Measurements from ENCODE around the gene FBXO24. TPM values are rescaled to one million over a fixed set of nuclear protein-coding genes. Genes with fewer than 3 reads are reported as not detected.

Gene FBXO24
- total RNA-seq, 1 experiment from 2014 or later = 0.78 TPM

GRCh38 chr7:100609958-100610357 is 23.8 kb downstream of the FBXO24 start:
- no peak for DNase-seq (ENCODE audit: low spot score)
- in situ Hi-C loops (cut with HindIII; ENCODE audit: low sequenced_read_pairs) = no loop called here

DNA sequence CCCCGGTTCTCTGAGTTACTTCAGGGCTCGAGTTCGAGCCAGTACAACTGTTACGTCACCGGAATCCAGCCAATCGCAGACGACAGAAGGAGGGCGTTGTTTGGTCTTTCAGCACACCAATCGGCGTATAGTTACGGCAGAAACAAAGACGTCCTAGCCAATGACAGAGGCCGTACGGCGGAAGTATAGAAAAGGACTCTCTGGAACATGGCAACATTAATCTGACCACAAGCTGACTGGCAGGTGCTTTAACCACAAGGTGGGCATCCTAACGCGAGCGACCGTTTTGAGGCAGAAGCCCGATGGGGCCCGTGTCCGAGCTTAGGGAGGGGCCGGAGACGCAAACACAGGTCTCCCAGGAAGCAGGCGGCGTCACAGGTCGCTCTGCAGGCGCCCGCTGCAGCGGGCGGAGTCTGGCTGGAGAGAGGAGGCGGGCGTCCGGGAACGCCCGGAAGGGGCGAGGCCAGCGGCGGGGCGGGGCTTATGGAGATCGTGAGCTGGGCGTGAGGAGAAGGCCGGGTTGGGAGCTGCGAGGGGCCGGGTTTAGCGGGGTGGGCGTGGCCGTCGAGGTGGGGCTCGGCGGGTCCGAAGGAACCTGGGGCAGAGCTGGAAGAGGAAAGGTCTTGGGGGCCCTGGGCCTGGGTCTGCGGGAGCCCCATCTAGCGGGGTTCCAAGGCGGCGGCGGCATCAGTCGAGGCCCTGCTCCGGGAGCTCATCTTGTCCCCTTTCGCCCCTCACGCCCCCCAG is 26.0 kb downstream of the FBXO24 start, which contains the start of gene MOSPD3:
MOSPD3 (plus strand) TSS at position 558 of the 747 bp plus-strand sequence. CDS start 252 bp downstream, outside the sequence.
- peak; percentile 100 for DNase-seq (ENCODE audit: low spot score)

GRCh38 chr7:100612730-100613390 is 26.7 kb downstream of the FBXO24 start:
- DNase-seq (ENCODE audit: low spot score) = no peak
- in situ Hi-C loops (cut with HindIII; ENCODE audit: low sequenced_read_pairs) = no loop called here

More for the DNA sequence above, 26.0 kb downstream of the FBXO24 start, which contains the start of gene MOSPD3:
- in situ Hi-C loops (cut with HindIII; ENCODE audit: low sequenced_read_pairs) = no loop called here

DNA sequence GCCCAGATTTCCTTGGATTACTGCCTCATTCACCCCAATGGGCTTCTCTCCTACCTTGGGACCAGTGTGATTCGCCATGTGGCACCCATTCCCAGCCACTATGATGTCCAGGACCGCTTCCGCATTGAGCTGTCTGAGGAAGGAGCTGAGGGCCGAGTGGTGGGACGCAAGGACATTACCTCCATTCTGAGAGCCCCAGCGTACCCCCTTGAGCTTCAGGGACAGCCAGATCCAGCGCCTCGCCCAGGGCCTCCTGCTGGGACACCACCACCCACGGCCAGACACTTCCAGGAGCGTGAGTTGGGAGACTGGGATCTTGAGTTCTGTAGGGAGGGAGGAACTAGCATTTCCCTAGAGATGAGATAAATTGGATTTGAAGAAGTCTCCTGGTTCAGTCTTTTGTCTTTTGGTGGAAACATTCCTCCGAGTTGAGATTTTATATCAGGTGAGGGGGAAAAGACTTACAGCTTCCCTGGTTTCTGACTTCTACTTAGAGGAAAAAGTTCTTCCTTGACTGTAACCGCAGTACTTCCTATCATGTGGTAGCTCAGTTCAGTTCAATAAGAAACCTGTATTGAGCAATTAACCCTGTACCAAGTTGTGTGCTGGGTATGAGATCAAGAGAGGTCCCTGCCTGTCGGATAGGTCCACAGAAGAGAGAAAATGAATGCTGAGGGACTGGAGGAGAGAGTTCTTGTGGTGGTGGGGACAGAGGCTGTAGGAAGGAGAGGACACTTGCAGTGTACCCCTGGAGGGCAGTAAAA is 27.5 kb downstream of the FBXO24 start:
- no peak for DNase-seq (ENCODE audit: low spot score)
- in situ Hi-C loops (cut with HindIII; ENCODE audit: low sequenced_read_pairs) = no loop called here

- in situ Hi-C loops (cut with HindIII; ENCODE audit: low sequenced_read_pairs) = no loop called here
- DNase-seq (ENCODE audit: low spot score) = no peak
These were observed 28.3 kb downstream of the FBXO24 start for GRCh38 chr7:100614308-100614861.

DNA sequence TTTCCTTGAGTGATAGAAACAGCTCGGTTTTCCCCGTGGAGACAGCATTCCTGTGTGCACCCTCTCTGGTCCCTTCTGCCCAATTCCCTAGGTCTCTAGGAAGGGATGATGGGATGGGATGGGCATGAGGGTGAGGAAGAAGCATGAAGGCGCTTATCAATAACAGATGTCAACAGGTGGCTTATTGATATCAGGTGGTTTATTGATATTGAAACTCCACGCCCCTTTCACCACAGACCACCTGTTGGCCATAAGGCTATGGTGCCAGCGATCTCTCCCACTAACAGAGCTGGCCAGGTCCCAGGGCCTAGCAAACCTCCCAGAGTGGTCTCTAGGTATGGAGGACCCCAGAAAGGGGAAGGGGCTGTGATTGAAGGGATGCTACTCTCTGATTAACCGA is 34.1 kb downstream of the FBXO24 start:
- DNase-seq (ENCODE audit: low spot score) = no peak
- in situ Hi-C loops (cut with HindIII; ENCODE audit: low sequenced_read_pairs) = no loop called here

DNA sequence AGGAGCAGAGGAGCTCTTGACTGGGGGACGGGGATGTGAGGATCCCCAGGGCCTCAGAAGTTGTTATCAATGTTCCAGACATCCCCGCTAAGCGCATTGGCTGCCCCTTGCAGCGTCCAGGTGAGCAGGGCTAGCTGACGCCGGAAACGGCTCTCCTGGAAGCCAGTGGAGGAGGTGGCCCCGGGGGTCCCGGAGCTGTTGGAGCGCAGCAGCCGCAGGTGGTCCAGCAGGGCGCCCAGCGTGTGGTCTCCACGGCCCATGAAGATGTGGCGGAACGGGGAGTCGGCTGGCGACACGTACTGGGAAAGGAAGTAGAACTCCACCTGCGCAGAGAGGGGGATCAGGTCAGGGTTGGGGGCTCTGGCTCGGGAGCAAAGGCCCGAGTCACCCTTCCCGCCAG is 34.7 kb downstream of the FBXO24 start:
- in situ Hi-C loops (cut with HindIII; ENCODE audit: low sequenced_read_pairs) = no loop called here
- no peak for DNase-seq (ENCODE audit: low spot score)

DNA sequence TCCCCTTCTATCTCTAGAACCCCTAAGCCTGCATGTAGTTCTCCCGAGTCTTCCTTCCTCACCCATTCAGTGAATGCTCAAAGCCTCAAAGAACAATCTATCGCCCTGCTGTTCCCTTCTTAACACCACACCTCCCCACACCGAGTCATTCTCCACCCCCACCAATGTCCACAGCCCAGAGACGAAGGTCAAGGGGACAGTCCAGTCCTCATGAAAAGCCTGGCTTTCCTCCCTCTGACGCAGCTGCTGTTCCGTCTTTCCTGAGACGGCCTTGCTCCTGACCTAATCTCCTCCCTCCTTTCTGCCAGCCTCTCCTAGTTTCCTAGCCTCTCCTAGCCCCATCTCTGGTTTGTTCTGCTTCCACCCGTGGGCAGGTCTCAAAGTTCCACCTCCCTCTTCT is 35.4 kb downstream of the FBXO24 start:
- DNase-seq (ENCODE audit: low spot score) = no peak
- in situ Hi-C loops (cut with HindIII; ENCODE audit: low sequenced_read_pairs) = no loop called here

DNA sequence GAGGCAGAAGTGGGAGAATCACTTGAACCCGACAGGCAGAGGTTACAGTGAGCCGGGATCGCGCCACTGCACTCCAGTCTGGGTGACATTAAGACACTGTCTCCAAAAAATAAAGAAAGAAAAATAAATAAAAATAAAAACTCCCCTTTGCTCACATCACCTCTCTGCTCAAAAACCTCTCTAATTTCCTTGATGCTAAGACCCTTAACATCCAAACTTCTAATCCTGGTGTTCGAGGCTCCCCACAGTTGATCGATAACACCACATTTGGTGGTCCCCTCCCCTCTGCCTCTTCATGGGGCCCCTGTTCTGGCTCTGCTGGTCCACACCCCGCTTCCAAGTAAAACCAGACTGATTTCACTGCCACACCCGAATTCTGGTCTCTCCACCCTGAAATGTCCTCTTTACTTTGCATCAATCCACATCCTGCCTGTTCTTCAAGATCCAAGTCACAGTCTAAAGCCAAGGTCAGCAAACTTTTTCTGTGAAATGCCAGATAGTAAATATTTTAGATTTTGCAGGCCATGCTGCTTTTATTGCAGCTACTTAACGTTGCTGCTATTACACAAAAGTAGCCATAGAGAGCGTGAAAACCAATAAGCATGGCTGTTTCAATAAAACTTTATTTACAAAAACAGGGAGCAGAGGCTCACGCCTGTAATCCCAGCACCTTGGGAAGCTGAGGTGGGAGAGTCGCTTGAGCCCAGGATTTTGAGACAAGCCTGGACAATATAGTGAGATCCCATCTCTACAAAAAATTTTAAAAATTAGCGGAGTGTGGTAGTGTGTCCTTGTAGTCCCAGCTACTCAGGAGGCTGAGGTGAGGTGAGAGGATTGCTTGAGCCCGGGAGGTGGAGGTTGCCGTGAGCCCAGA is 38.1 kb downstream of the FBXO24 start:
- in situ Hi-C loops (cut with HindIII; ENCODE audit: low sequenced_read_pairs) = no loop called here
- DNase-seq (ENCODE audit: low spot score) = no peak

GRCh38 chr7:100626055-100626454 is 39.9 kb downstream of the FBXO24 start:
- no peak for DNase-seq (ENCODE audit: low spot score)
- in situ Hi-C loops (cut with HindIII; ENCODE audit: low sequenced_read_pairs) = no loop called here

DNA sequence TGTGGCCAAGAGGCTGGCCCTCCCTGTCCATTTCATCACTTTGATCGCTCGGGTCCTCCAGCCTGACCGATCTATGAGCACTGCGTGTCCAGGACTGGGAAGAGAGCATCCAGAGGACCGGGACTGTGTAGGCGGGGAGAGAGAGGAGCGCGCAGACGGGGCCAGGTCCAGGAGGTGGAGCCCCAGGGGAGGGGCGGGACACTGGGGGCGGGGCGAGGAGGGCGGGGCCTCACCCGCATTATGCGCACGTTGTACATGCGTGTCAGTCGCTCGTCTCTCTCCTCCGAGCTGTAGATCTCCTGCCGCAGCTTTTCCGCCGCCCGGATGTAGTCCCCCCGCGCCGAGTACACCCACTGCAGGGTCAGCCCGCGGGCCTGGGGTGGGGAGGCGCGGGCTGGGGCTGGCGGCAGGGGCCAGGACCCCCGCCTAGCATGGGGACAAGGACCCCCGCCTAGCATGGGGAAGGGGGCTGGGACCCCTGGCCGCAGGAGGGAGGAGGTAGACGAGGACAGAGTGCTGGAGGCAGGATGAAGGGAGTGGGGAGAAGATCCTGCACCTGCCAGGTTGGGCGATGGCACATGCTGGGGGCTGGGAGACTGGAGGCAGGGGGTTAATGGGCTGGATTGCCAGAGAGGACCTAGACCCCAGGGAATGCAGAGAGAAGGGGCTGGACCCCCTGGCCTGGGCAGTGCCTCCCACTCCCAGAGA is 40.6 kb downstream of the FBXO24 start:
- peak; percentile 86 for DNase-seq (ENCODE audit: low spot score)
- in situ Hi-C loops (cut with HindIII; ENCODE audit: low sequenced_read_pairs) = no loop called here

DNA sequence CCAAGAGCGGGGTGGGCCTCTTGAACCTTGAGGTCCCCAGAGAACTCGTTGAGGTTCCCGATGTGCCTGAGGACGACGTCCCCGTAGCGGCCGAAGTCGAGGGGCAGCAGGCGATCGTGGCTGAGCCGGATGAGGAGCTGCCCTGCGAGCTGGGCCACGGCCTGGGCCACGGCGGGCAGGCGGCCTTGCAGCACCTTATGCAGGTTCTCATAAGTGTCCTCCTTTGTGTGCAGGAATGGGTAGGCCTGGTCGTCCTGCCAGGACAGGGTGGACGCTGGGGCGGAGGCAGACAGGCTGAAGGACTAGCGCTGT is 41.1 kb downstream of the FBXO24 start:
- in situ Hi-C loops (cut with HindIII; ENCODE audit: low sequenced_read_pairs) = no loop called here
- DNase-seq (ENCODE audit: low spot score) = no peak

- DNase-seq (ENCODE audit: low spot score) = peak; percentile 36
- in situ Hi-C loops (cut with HindIII; ENCODE audit: low sequenced_read_pairs) = no loop called here
These were observed 43.1 kb downstream of the FBXO24 start for GRCh38 chr7:100629117-100629716.

DNA sequence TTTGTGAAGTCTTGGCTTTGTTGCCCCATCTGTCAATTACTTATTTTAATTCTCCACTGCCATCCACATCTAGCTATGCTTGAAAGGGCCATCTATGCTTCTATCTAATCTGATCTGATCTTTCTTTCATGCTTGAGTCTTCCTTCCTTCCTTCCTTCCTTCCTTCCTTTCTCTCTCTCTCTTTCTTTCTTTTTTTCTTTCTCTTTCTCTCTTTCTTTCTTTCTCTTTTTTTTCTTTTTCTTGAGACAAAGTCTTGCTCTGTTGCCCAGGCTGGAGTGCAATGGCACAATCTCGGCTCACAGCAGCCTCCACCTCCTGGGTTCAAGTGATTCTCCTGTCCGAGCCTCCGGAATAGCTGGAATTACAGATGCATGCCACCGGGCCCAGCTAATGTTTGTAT is 43.9 kb downstream of the FBXO24 start:
- in situ Hi-C loops (cut with HindIII; ENCODE audit: low sequenced_read_pairs) = no loop called here
- DNase-seq (ENCODE audit: low spot score) = no peak

- in situ Hi-C loops (cut with HindIII; ENCODE audit: low sequenced_read_pairs) = no loop called here
- DNase-seq (ENCODE audit: low spot score) = no peak
These were observed 47.0 kb downstream of the FBXO24 start for GRCh38 chr7:100632951-100633717.

DNA sequence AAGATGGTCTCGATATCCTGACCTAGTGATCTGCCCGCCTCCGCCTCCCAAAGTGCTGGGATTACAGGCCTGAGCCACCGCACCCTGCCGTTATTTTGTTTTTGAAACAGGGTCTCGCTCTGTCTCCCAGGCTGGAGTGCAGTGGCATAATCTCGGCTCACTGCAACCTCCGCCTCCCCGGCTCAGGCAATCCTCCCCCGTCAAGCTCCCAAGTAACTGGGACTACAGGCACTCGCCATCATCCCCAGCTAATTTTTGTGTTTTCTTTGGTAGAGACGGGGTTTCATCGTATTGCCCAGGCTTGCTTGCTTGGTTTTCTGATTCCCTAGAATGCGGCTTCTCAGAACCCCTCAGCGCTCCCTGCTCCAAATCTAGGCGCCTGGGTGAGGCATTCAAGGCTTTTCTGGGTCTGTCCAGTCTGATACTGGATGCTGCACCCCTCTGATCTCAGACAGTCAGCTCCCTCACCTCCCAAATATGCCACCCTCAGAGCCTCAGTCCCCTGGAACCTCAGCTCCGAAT is 53.9 kb downstream of the FBXO24 start:
- no peak for DNase-seq (ENCODE audit: low spot score)
- in situ Hi-C loops (cut with HindIII; ENCODE audit: low sequenced_read_pairs) = no loop called here
